Forelimb muscle (tissue), 1 donor: Measurements from ENCODE around the gene MYO5A. TPM values are rescaled to one million over a fixed set of nuclear protein-coding genes. Genes with fewer than 3 reads are reported as not detected.
"Not testable (repeated sequence)": the region's sequence is repeated elsewhere in the genome, so short reads cannot be mapped to it uniquely, and the experiment has no call there.

Experiments
- DNase-seq: peaks from one replicate; pipeline ENCODE4 v3.0.0-alpha.2; 2013; ENCODE audit warnings: low read depth
- polyA plus RNA-seq: library from polyadenylated mRNA; unstranded; fragments of 120-200 nt; gene quantifications from one replicate; pipeline ENCODE4 v1.2.1, GENCODE V29; 2013; ENCODE audit not compliant: insufficient read length

MYO5A gene
- polyA plus RNA-seq, 1 donor: 5.9 TPM

GRCh38 chr15:52505151-52505550 lies 23.5 kb downstream of the MYO5A start:
- DNase-seq: no peak

GRCh38 chr15:52503788-52504496 lies 24.7 kb downstream of the MYO5A start:
- no peak for DNase-seq

GRCh38 chr15:52502608-52503007 lies 26.1 kb downstream of the MYO5A start:
- DNase-seq: no peak

- no peak for DNase-seq
Measured at GRCh38 chr15:52499506-52499905, 29.2 kb downstream of the MYO5A start.

- no peak for DNase-seq
Measured at GRCh38 chr15:52498706-52499105, 30.0 kb downstream of the MYO5A start.

- DNase-seq: no peak
Measured at GRCh38 chr15:52496776-52497470, 31.8 kb downstream of the MYO5A start.

- DNase-seq: no peak
Measured at GRCh38 chr15:52496175-52496574, 32.5 kb downstream of the MYO5A start.

- DNase-seq: no peak
Measured at GRCh38 chr15:52495125-52495524, 33.6 kb downstream of the MYO5A start.

GRCh38 chr15:52493968-52494367 lies 34.7 kb downstream of the MYO5A start:
- DNase-seq: no peak

GRCh38 chr15:52492132-52492531 lies 36.5 kb downstream of the MYO5A start:
- no peak for DNase-seq

- no peak for DNase-seq
Measured at GRCh38 chr15:52491472-52491871, 37.2 kb downstream of the MYO5A start.

GRCh38 chr15:52489430-52489829 lies 39.2 kb downstream of the MYO5A start:
- DNase-seq: not testable (repeated sequence)

- DNase-seq: no peak
Measured at GRCh38 chr15:52488830-52489229, 39.9 kb downstream of the MYO5A start.

GRCh38 chr15:52486003-52486996 lies 42.4 kb downstream of the MYO5A start:
- DNase-seq: no peak

- DNase-seq: no peak
Measured at GRCh38 chr15:52485290-52485689, 43.4 kb downstream of the MYO5A start.

- DNase-seq: no peak
Measured at GRCh38 chr15:52483707-52484106, 45.0 kb downstream of the MYO5A start.

- DNase-seq: no peak
Measured at GRCh38 chr15:52481915-52482314, 46.8 kb downstream of the MYO5A start.

- no peak for DNase-seq
Measured at GRCh38 chr15:52480990-52481389, 47.7 kb downstream of the MYO5A start.

GRCh38 chr15:52466716-52467115 lies 62.0 kb downstream of the MYO5A start:
- no peak for DNase-seq

- DNase-seq: no peak
Measured at GRCh38 chr15:52466134-52466701, 62.5 kb downstream of the MYO5A start.

- no peak for DNase-seq
Measured at GRCh38 chr15:52464478-52464877, 64.2 kb downstream of the MYO5A start.

GRCh38 chr15:52464040-52464439 lies 64.6 kb downstream of the MYO5A start:
- no peak for DNase-seq
